GM19455 (cell line): ENCODE data around the gene C8A.

Experiments used
- ATAC-seq: cut with Tn5 transposase; IDR thresholded peaks from one replicate; pipeline ENCODE4 v1.9.1; 2021; ENCODE audit not compliant: unreplicated experiment

C8A gene

DNA sequence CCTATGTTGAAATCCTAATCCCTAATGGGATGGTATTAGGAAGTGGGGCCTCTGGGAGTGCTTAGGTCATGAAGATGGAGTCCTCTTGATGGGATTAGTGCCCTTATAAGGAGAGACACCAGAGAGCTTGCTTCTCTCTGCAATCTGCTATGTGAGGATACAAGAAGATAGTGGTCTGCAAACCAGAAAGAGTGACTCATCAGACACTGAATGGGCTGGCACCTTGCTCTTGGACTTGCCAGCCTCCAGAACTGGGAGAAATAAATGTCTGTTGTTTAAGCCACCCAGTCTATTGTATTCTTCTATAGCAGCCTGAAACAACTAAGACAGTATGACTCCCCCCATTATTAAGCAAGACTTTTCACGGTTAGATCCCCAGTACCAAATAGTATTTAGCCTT lies 67.9 kb downstream of the C8A start:
- ATAC-seq, result no peak

DNA sequence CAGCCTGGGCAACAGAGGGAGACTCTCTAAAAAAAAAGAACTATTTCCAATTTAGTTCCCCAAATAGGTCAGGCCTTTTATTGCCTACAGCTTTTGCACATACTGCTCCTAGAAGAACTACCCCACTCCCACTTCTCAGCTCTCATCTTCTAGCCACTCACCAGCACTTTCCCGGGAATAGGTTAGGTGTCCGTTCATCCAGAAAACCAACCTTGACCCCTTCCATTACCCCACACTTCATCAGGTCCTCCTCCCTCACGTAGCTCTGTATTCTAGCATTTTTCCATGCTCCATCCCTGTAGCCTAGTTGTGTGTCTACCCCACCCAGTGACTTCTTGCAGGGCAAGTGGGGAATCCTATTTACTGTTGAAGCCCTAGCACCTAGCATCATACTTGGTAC lies 68.6 kb downstream of the C8A start:
- no peak for ATAC-seq

DNA sequence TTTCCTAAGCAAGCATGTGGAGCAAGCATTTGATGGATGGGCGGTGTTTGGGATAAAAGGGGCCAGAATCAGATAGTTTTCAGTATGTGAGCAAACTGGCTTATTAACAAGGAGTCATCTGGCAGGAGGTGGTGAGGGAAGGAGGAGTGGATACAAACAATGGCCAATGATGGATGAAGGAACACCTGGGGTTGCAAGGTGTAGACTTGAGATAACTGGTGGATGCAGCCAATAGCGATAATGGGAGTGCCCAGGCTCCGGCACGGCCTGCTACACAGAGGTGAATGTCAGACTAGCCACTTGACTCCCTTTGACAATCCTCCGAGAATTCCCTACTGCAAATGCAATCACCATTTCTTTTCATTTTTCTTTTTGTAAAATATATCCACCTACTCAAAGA lies 69.5 kb downstream of the C8A start:
- no peak for ATAC-seq

DNA sequence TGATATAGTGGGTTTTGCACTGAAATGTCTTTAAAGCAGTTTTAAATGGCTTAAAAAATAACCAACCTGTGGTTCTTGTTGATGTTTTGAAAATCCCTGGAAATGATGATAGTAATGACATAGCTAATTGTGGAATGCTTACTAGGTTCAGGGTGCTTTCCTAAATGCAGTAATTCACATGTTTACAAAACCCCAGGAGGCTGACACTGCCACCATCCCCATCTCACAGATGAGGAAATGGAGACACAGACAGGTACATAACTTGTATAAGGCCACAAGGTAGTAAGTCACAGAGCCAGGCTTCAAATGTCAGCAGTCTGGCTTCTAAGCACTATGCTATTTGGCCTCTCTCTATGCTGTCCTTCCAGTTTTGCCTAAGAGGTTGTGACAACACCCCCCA lies 70.6 kb downstream of the C8A start:
- ATAC-seq, result no peak

DNA sequence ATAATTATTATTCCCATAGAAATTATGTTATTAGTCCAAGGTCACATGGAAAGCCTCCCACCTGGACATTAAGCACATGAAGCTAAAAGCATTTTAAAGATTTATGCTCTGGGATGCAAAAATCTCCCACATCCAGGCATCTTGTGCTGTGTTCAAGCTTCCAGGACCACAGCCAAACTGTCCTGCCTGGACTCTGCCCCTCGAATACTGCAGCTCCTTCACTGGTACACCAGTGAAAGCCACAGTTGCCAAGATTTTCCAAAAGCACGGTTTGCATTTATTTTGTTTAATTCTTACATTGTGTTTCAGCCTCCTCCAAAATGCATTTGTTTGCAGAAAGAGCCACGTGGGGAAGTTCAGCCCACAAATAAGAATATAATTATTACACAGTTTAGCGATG lies 72.6 kb downstream of the C8A start:
- no peak for ATAC-seq

DNA sequence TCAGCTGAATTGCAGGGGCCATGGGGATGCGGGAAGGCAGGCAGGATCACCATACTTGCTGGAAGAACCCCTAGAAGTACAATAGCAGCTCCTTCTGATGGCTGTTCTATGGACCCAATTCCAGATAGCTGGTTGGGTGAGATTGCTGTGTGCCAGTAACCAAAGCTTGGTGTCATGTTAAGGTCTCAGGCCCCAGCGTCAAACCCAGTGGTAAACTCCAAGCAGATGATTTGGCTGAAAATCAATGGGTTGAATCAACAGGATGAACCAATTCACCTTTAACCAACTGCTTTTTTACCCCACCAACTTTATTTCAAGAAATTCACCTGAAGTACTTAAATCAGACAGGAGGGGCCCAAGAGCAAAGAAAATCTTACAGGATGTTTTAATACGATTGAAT lies 73.4 kb downstream of the C8A start:
- no peak for ATAC-seq

DNA sequence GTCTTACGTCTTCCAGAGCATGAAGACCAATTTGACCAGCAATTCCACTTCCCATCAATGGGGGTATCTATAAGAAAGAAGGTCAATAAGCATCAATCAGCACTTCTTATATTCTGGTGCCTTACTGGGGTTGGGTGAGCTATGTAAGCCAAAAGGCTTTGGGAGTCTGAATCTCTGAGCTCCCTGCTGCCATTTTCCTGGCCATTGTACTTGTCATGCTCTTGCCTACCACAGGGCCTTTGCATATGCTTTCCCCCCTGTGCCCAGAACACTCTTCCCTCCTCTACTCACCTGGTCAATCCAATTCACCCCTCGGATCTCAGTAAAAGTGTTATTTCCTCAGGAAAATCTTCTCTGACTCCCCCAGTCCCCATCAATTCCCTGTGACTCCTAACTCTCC lies 74.9 kb downstream of the C8A start:
- no peak for ATAC-seq

DNA sequence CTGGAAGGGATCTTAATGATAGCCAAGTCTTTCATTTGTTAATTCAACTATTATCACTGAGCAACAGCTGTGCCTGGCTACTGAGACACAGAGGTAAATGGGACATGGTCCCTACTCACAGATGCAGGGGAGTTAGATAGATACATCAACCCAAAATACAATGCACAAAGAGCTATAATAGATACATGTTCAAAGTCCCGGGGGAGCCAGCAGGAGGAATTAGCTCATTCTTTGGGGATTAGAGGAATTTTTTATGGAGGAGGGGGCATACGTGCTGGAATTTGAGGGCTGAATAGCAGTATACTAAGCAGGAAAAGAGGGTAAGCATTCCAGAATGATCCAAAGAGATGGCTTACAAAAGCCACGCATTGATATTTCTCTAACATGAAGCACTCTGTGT lies 76.6 kb downstream of the C8A start:
- ATAC-seq, result no peak

DNA sequence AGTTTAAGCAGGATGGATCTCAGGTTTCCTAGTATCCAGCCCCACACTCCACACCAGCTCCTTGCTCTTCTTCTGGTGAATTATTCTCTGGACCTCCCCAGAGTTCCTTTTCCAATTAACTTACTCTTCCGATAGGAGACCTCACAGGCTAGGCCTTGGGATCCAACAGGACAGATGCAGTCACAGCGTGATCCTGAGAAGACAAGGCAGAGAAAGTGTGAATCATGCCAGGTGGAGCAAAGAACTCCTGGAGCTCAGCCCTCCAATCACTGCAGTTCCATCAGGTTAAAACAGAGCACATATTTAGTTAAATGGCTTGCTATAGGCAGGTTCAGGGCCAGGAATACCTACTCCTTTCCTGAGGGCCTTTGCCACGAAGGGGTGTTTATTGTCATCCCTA lies 77.1 kb downstream of the C8A start:
- no peak for ATAC-seq

DNA sequence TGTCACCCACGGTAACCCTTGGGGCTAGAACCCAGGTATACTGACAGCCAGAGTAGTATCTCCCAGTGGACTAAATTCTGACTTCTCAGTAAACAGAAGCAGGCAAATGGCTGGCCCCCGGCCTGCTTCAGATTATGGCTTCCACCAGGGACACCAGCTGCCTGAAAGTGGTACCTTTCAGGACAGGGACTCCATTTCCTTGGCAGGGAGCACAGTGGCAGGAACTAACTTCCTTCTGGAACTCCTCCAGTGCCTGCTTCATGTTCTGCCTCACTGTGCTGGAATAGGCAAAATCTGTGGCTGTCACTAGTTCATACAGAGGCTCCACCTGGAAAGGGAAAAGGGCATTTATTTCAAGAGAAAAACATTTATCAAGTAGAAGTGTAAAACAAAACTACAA lies 78.6 kb downstream of the C8A start:
- ATAC-seq, result no peak

DNA sequence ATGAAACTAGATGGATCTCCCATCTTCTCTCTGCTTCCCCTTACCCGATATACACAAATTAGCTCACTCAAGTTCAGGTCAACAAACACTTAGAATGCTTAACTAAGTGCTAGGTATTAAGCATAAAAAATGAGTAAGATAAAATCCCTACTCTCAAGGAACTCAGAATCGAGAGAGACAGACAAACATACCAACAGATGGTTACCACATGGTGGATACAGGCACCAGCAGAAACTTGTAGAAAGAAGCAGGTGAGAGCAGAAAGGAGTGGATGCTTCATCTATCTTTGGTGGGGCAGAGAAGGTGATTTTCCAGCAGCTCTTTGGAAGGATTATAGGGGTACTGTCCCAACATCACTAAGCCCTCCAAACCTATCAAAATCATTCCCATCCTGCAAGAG lies 79.0 kb downstream of the C8A start:
- no peak for ATAC-seq

DNA sequence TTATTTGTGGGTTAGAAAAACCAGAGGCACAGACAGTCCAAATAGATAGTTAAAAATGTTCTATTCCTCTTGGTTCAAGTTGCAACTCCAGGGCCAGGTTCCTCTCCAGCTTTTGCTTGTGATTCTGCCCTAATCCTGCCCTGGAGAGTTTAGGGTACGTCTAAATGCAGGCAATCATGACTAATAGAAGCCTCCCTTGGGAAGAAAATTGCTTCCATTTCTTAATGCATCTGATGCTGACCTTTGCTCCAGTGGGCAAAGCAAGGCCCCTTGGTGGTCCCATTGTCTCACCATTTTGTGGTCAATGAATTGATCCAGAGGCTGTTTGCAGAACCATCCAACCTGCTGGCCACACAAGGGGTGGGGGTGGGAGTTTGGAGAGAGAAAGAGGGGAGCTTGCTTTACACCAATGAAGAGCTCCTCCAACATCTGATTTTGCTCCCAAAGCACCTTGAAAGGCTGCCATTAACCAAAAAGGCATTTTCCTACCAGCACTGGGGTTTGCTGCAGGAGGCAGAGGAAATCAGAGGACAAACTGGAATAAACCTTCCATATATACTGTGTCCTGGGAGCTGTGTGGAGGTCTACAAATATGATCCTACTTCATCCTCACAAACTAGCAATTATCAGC lies 79.9 kb downstream of the C8A start:
- ATAC-seq, result no peak

DNA sequence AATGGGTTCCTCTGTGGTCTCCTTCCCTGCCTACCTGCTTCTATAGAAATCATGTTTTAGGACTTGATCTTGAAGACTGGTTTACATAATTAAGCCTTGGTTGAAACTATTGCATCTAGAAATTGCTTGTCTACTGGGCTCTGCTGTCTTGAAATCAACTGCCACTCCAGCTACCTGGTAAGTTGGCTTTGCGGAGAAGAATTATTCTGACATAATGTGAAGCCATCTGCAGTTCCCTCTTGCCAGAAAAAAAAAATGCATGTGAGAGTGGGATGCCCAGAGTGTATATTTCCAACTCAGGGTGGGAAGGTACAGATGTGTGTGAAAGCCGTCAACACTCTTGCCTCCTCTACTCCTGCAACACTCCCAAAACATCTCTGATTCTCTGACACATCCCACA lies 84.0 kb downstream of the C8A start:
- no peak for ATAC-seq

DNA sequence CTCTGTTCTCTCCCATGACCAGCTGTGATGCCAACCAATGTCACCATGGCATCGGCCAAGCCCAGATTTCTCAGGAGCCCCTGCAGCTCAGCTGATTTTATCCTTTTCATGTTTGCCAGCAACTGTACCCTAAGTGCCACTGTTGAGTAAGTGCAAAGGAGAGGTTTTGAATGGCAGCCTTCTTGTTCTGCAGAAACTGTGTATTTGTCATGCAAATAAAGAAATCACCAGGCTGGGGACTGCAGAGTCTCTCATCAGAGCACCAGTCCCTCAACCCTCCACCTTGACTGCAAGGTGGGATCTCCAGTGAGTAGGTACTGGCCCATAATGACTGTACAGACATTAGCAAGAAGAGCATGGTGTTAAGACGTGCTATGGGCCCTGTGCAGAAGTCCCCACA lies 84.6 kb downstream of the C8A start:
- ATAC-seq, result no peak

DNA sequence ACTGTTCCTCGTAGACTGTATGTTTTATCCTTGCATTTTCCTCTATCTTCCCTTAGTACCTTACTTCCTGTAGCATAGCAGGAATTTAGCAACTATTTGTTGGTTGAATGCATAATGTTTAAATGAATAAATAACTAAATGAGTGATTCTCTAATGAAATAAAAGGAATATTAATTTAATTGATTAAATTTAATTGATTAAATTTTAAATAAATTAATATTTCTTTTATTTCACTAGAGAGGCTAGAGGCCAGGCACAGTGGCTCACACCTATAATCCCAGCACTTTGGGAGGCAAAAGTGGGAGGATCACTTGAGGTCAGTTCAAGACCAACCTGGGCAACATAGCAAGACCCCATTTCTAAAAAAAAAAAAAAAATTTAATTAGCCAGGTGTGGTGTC lies 85.4 kb downstream of the C8A start:
- no peak for ATAC-seq

DNA sequence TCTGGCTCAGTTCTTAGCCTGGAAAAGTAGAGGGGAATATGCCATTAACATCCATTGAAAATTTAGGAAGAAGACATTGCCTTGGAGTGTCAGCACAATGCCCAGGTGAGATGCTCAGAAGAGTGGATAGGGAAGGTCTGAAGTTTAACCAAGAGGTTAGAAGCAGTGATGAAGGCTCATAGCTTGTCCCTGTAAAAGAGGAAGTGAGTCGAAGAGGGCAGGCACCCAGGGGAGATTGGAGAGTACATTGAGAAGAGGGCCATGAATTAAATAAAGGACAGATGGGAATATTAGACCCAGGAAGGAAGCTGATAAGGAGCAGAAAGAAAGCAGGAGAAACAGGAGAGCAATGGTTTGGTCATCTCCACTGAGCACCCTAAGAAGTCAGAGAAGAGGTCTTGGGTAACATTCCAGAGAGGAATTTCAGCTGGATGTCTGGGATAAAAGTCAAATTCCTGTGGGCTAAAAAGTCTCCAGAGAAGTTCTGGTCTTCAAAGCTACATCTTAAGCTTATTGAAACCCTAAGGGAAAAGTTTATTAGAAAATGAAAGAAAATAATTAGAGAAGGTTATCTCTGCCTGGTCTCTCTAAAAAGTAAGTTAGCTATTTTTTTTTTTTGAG lies 93.9 kb downstream of the C8A start:
- ATAC-seq, result no peak

DNA sequence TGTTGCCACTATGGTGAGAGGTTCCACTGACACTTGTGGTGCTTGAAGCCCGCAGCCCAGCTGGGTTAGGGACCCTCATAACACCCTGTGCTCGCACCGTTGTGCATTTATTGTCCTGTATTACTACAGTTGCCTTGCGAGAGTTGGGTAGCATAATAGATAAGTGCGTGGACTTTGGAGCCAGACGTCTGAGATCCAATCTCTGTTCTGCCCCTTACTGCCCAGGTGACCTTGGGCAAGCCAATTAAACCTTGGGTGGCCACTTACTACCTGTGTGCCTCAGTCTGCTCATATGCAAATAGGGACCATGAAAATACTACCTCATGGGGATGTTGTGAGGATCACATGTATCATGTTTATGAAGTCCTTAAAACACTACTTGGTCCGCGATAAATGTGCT lies 97.9 kb downstream of the C8A start:
- no peak for ATAC-seq

DNA sequence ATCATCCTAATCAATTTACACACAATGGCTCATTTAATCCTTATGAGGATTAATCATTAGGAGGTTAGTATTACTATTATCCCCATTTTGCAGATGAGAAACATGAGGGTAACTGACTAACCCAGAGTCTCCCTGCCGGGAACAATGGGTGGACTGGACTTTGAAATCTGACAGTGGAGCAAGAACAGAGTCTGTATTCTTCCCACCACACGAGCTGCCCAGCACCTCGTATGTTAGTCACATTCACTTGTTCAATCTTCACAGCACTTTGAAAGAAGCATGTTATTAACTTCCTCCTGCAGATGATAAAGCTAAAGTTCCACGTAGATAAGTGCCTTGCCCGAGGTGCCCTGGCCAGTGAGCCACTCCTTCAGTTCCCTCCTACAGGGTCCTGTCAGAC lies 98.8 kb downstream of the C8A start:
- no peak for ATAC-seq

DNA sequence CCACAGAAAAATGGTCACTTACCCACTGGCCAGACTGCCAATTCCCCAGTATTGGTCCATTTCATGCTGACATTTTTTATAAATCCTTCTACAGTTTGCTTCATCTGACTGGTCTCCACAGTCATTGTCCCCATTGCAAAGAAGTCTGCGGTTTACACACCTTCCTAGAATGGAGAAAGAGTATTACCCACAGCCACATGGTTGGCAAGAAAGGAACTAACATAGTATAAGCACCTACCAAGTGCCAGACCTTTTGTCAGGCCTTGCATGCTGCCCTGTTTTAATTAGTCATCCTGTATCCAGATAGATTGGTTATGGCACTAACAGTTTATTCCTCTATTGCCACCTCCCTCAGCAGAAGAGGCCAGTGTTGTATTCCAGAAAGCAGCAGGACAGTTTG lies 100.1 kb downstream of the C8A start:
- no peak for ATAC-seq

DNA sequence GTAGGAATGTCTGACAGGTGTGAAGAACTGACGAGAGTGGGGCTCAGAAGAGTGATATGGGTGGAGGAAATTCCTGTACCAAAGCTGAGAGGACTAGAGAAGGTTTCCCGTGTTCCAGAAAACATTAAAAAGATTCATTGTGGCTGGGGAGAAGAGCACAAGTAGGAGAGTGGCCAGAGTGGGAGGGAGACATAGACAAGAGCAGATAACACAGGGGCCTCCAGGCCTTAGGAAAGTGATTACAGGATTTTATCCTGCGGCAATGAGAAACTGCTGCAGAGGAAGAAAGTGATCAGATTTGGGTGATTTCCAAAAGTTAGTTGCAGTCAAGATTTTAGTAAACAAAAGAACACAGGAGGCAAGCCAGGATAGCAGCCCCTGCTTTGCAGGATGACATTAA lies 103.3 kb downstream of the C8A start:
- ATAC-seq, result no peak

DNA sequence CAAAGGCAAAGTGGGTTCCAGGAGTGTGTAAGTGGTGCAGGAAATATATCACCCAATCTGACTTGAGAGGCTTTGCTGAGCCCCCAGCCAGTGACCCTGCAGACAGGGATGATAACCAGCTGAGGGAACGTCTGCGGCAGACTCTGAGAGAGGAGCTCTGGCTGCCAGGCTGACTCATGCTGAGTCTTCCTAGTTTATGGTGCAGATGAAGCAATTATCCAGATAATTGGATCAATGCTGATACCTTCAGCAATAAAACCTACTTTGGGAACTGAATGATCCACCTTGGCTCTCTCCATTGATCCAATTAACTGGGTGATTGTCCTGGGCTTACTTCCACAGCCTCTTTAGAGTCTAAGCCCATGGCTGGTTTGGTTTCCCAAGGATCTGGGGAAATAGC lies 103.9 kb downstream of the C8A start:
- ATAC-seq, result no peak

DNA sequence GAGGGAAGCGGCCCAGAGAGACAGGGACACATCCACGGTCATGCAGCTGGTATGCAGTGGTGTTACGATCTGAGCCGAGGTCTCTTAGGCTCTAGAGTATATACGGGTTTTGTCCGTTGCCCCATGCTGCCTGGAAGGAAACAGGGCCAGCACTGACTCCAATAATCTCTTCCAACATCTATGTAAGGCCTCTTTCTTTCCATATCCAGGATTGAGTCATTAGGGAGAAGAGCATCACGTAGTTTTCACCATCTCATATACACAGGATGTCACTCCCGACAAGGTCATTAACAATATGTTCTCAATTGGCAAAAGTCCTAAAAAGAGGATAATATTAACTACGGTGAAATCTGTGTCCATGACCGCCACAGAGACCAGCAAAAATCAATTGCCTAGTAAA lies 106.8 kb downstream of the C8A start:
- ATAC-seq, result no peak

DNA sequence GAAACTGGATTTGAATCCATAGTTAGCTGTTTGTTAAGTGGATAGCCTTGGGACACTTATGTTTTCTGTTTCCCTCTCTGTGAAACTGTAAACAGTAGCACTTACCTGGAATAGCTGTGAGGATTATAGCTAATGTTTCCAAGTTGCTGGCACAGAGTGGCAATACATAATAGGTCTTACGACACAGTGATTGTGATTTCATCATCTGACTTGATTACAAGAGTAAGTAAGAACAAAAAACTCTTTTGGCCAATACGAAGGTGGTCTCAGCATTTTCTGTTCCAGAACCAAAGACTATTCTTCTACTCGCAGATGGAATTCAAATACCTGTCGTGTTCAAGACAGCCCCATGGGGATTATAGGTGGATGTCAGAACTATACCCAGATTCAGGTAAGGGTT lies 109.1 kb downstream of the C8A start:
- ATAC-seq, result no peak
